Nephron (organoid): ENCODE results near the gene COL6A1.
A peak's percentile ranks its signal among the peaks of the same experiment; 100 is the strongest.

Source experiments
- H3K27ac Mint-ChIP-seq, 3 experiments: 2 replicates each; pipeline ENCODE4 v1.8.0; 2020; ENCODE audit warnings: mixed read lengths in 3 of 3, mild to moderate bottlenecking in 2 of 3, moderate library complexity in 1 of 3
- H3K27me3 Mint-ChIP-seq: 2 replicates; pipeline ENCODE4 v1.8.0; 2021; ENCODE audit warnings: low read depth, mild to moderate bottlenecking, moderate library complexity, mixed read lengths
- H3K36me3 Mint-ChIP-seq: 2 replicates; pipeline ENCODE4 v1.8.0; 2020; ENCODE audit warnings: low read depth, mixed read lengths
- H3K4me1 Mint-ChIP-seq: 2 replicates; pipeline ENCODE4 v1.8.0; 2020; ENCODE audit warnings: mixed read lengths
- H3K4me3 Mint-ChIP-seq, 3 experiments: 2 replicates each; pipeline ENCODE4 v1.8.0; 2020; ENCODE audit warnings: mild to moderate bottlenecking in 3 of 3, mixed read lengths in 3 of 3, moderate library complexity in 2 of 3
- H3K9me3 Mint-ChIP-seq: 2 replicates; pipeline ENCODE4 v1.8.0; 2020; ENCODE audit warnings: mixed read lengths
- CTCF ChIP-seq, 3 experiments: fragments of 200-600 bp; sonication (generic); IDR thresholded peaks; one replicate each; pipeline ENCODE4 v1.5.0; 2021; ENCODE audit warnings: antibody characterized with exemption in 3 of 3; ENCODE audit not compliant: unreplicated experiment in 3 of 3

The COL6A1 gene

GRCh38 chr21:45940621-45941337, 40.8 kb upstream of the COL6A1 start:
- peaks cover 7% of the 10 kb centered on the region for H3K27me3 Mint-ChIP-seq
- no peak overlapping the region for H3K27ac Mint-ChIP-seq
- no peaks in the 10 kb centered on the region for H3K9me3 Mint-ChIP-seq
- TF ChIP-seq CTCF (IDR thresholded peaks at IDR 0.05; ENCODE audit: unreplicated experiment in 3 of 3), result no peak
- H3K36me3 Mint-ChIP-seq, result no peaks in the 10 kb centered on the region
- peaks cover 20% of the 10 kb centered on the region for H3K4me1 Mint-ChIP-seq
- no peak overlapping the region for H3K4me3 Mint-ChIP-seq

GRCh38 chr21:45941338-45941710, 40.2 kb upstream of the COL6A1 start:
- Mint-ChIP-seq H3K27ac (peak overlapping the region in 2 of 3 experiments; percentile 41 to 57), H3K4me1 (peaks cover 20% of the 10 kb centered on the region), H3K27me3 (peaks cover 3% of the 10 kb centered on the region), H3K9me3 (no peaks in the 10 kb centered on the region), H3K36me3 (no peaks in the 10 kb centered on the region), H3K4me3 (no peak overlapping the region)
- no peak for TF ChIP-seq CTCF (IDR thresholded peaks at IDR 0.05; ENCODE audit: unreplicated experiment in 3 of 3)

- Mint-ChIP-seq H3K9me3 (no peaks in the 10 kb centered on the region), H3K4me3 (no peak overlapping the region), H3K4me1 (peaks cover 23% of the 10 kb centered on the region), H3K27ac (peak overlapping the region in 2 of 3 experiments; percentile 41 to 57), H3K36me3 (no peaks in the 10 kb centered on the region), H3K27me3 (peaks cover 7% of the 10 kb centered on the region)
- TF ChIP-seq CTCF (IDR thresholded peaks at IDR 0.05; ENCODE audit: unreplicated experiment in 3 of 3), result no peak
These were observed 39.6 kb upstream of the COL6A1 start for GRCh38 chr21:45941717-45942546.

- H3K4me3 Mint-ChIP-seq, result no peak overlapping the region
- no peaks in the 10 kb centered on the region for H3K9me3 Mint-ChIP-seq
- H3K4me1 Mint-ChIP-seq, result peaks cover 17% of the 10 kb centered on the region
- no peak overlapping the region for H3K27ac Mint-ChIP-seq
- no peaks in the 10 kb centered on the region for H3K36me3 Mint-ChIP-seq
- H3K27me3 Mint-ChIP-seq, result peaks cover 7% of the 10 kb centered on the region
- no peak for TF ChIP-seq CTCF (IDR thresholded peaks at IDR 0.05; ENCODE audit: unreplicated experiment in 3 of 3)
These were observed 38.6 kb upstream of the COL6A1 start for GRCh38 chr21:45942755-45943629.

- no peaks in the 10 kb centered on the region for H3K9me3 Mint-ChIP-seq
- H3K4me3 Mint-ChIP-seq, result no peak overlapping the region
- H3K27me3 Mint-ChIP-seq, result peaks cover 7% of the 10 kb centered on the region
- H3K36me3 Mint-ChIP-seq, result no peaks in the 10 kb centered on the region
- TF ChIP-seq CTCF (IDR thresholded peaks at IDR 0.05; ENCODE audit: unreplicated experiment in 3 of 3), result no peak
- H3K27ac Mint-ChIP-seq, result no peak overlapping the region
- peaks cover 17% of the 10 kb centered on the region for H3K4me1 Mint-ChIP-seq
These were observed 37.7 kb upstream of the COL6A1 start for GRCh38 chr21:45943630-45944540.
